HCT116 (cell line): ENCODE results near the gene MRTFB. TPM values are rescaled to one million over a fixed set of nuclear protein-coding genes. Genes with fewer than 3 reads are reported as not detected.

Experiments used
- ATAC-seq: fragments of 200-7000 bp; cut with Tn5 transposase; 2 replicates; pipeline ENCODE4 v1.9.1; 2020; ENCODE audit warnings: mild to moderate bottlenecking, moderate library complexity
- BruUV-seq: library from RNA; stranded (reverse); fragments of 400-500 nt; replicated peaks from 2 replicates; lab custom pipeline; 2021; lab: Mats Ljungman, UMichigan
- CTCF ChIA-PET: fragments of 300-600 bp; sonication (Branson Sonifier 250); formaldehyde crosslinking; loops from one replicate; lab custom pipeline; 2021; ENCODE audit warnings: antibody characterized with exemption; lab: Charles Lee
- POLR2A ChIA-PET: fragments of 300-600, 350-600 bp; sonication (Branson Sonifier 250); formaldehyde crosslinking; loops from one replicate; lab custom pipeline; 2021; ENCODE audit warnings: antibody characterized with exemption; lab: Charles Lee
- RAD21 ChIA-PET, 2 experiments: fragments of 300-600 bp; sonication (Branson Sonifier 250); formaldehyde crosslinking; loops; one replicate each; lab custom pipeline; 2023; ENCODE audit warnings: low total read pairs in 2 of 2; ENCODE audit not compliant: uncharacterized antibody in 2 of 2, unreplicated experiment in 2 of 2, low non-redundant PET in 1 of 2; lab: Charles Lee
- DNase-seq: peaks from one replicate; pipeline ENCODE4 v3.0.0-alpha.2; 2010; ENCODE audit warnings: low read depth, low spot score
- H2AFZ ChIP-seq: fragments of 200-600 bp; shearing (Covaris generic), sonication (generic); 2 replicates; pipeline ENCODE4 v1.6.1; 2017; ENCODE audit warnings: low read depth, mixed run types, mixed read lengths, antibody characterized with exemption, low read length; ENCODE audit not compliant: poor library complexity, severe bottlenecking
- H3K27ac ChIP-seq: 2 replicates; pipeline ENCODE4 v1.5.1; 2012; ENCODE audit warnings: low read depth, low read length
- H3K27me3 ChIP-seq: fragments of 200-600 bp; sonication (generic); 2 replicates; pipeline ENCODE4 v1.6.1; 2016; ENCODE audit warnings: mixed run types, low read length, mixed read lengths; ENCODE audit not compliant: insufficient read depth
- H3K36me3 ChIP-seq, 2 experiments: fragments of 200-500 bp in 1 of 2; fragments of 200-600 bp in 1 of 2; sonication (Bioruptor generic) in 1 of 2; sonication (generic) in 1 of 2; 2 replicates each; pipeline versions ENCODE4 v1.5.1 to v1.6.1; 2014 to 2016; ENCODE audit warnings: low read length in 2 of 2, inconsistent platforms in 1 of 2, mixed read lengths in 1 of 2, mixed run types in 1 of 2; ENCODE audit not compliant: insufficient read depth in 2 of 2, control insufficient read depth in 1 of 2
- H3K4me1 ChIP-seq, 2 experiments: fragments of 200-600 bp in 1 of 2; sonication (generic) in 1 of 2; 2 replicates each; pipeline versions ENCODE4 v1.5.1 to v1.6.1; 2012 to 2017; ENCODE audit warnings: low read length in 2 of 2, inconsistent platforms in 1 of 2, mild to moderate bottlenecking in 1 of 2, mixed read lengths in 1 of 2, mixed run types in 1 of 2, moderate library complexity in 1 of 2; ENCODE audit not compliant: insufficient read depth in 2 of 2, control insufficient read depth in 1 of 2
- H3K4me2 ChIP-seq: fragments of 200-600 bp; sonication (generic); 2 replicates; pipeline ENCODE4 v1.6.1; 2017; ENCODE audit warnings: mixed run types, low read length, mixed read lengths
- H3K4me3 ChIP-seq, 2 experiments: fragments of 200-600 bp in 1 of 2; sonication (generic) in 1 of 2; replicated peaks in 1 of 2; 2 replicates each; pipeline ENCODE4 v1.5.1; 2011 to 2016; ENCODE audit warnings: low read length in 2 of 2, control low read depth in 1 of 2, low read depth in 1 of 2, mild to moderate bottlenecking in 1 of 2, mixed read lengths in 1 of 2, mixed run types in 1 of 2
- H3K79me2 ChIP-seq: fragments of 200-600 bp; sonication (generic); 2 replicates; pipeline ENCODE4 v1.6.1; 2017; ENCODE audit warnings: mild to moderate bottlenecking, mixed run types, low read length, moderate library complexity, mixed read lengths; ENCODE audit not compliant: insufficient read depth
- H3K9ac ChIP-seq: fragments of 200-600 bp; sonication (generic); 2 replicates; pipeline ENCODE4 v1.6.1; 2016; ENCODE audit warnings: low read length, mixed read lengths
- H3K9me2 ChIP-seq: fragments of 200-600 bp; sonication (generic), shearing (Covaris generic); 2 replicates; pipeline ENCODE4 v1.6.1; 2017; ENCODE audit warnings: mixed run types, mild to moderate bottlenecking, moderate library complexity; ENCODE audit not compliant: insufficient read depth
- H3K9me3 ChIP-seq, 2 experiments: fragments of 200-500 bp in 1 of 2; fragments of 200-600 bp in 1 of 2; sonication (Bioruptor generic) in 1 of 2; sonication (generic) in 1 of 2; 2 replicates each; pipeline ENCODE4 v1.6.1; 2014 to 2017; ENCODE audit warnings: low read length in 2 of 2, mixed read lengths in 2 of 2, inconsistent platforms in 1 of 2, low read depth in 1 of 2, mild to moderate bottlenecking in 1 of 2, mixed run types in 1 of 2, moderate library complexity in 1 of 2; ENCODE audit not compliant: control insufficient read depth in 1 of 2, insufficient read depth in 1 of 2
- H4K20me1 ChIP-seq: fragments of 200-600 bp; sonication (generic), shearing (Covaris generic); 2 replicates; pipeline ENCODE4 v1.6.1; 2017; ENCODE audit warnings: mixed run types, mild to moderate bottlenecking, moderate library complexity; ENCODE audit not compliant: insufficient read depth
- CBX3 ChIP-seq: IDR thresholded peaks from 2 replicates; pipeline ENCODE4 v1.6.1; 2012; ENCODE audit warnings: low read depth
- CEBPB ChIP-seq: IDR thresholded peaks from 2 replicates; pipeline ENCODE4 v1.6.1; 2012; ENCODE audit warnings: low read depth
- ELF1 ChIP-seq: IDR thresholded peaks from 2 replicates; pipeline ENCODE4 v1.6.1; 2012; ENCODE audit warnings: low read depth, borderline replicate concordance
- EZH2 ChIP-seq: fragments of 200-600 bp; sonication (generic); IDR thresholded peaks from 2 replicates; pipeline ENCODE4 v1.6.1; 2017; ENCODE audit warnings: antibody characterized with exemption, mixed run types
- POLR2A ChIP-seq: IDR thresholded peaks from 2 replicates; pipeline ENCODE4 v1.7.0; 2011; ENCODE audit warnings: borderline replicate concordance; ENCODE audit not compliant: insufficient read depth, insufficient read length; ENCODE audit errors: extremely low read depth
- POLR2AphosphoS5 ChIP-seq: IDR thresholded peaks from 2 replicates; pipeline ENCODE4 v1.6.1; 2011; ENCODE audit warnings: mild to moderate bottlenecking, low read depth, low read length, moderate library complexity
- RAD21 ChIP-seq: IDR thresholded peaks from 2 replicates; pipeline ENCODE4 v1.6.1; 2012; ENCODE audit warnings: low read depth, mild to moderate bottlenecking
- SIN3A ChIP-seq: IDR thresholded peaks from 2 replicates; pipeline ENCODE4 v1.6.1; 2012; ENCODE audit warnings: low read depth
- SRF ChIP-seq: IDR thresholded peaks from 2 replicates; pipeline ENCODE4 v1.6.1; 2012; ENCODE audit warnings: low read depth
- ZBTB33 ChIP-seq: IDR thresholded peaks from 2 replicates; pipeline ENCODE4 v1.6.1; 2011; ENCODE audit warnings: mild to moderate bottlenecking, low read length, moderate library complexity; ENCODE audit not compliant: insufficient replicate concordance; ENCODE audit errors: extremely low read depth
- ZNF274 ChIP-seq: fragments of 200-500 bp; sonication (Bioruptor generic); IDR thresholded peaks from 2 replicates; pipeline ENCODE4 v1.6.1; 2014; ENCODE audit warnings: mild to moderate bottlenecking, low read depth, low read length, inconsistent platforms
- intact Hi-C: fragments of 100-400 bp; cut with micrococcal nuclease; formaldehyde crosslinking; loops from 2 replicates; pipeline ENCODE4 v1.10.0; 2022
- total RNA-seq: library from RNA; stranded (reverse); gene quantifications from one replicate; pipeline ENCODE4 v1.2.1, GENCODE V29; 2021; ENCODE audit not compliant: unreplicated experiment
- TF ChIP-seq, protein P1 (sequence below): IDR thresholded peaks from 2 replicates; pipeline ENCODE4 v1.6.1; 2012; ENCODE audit warnings: low read depth
- TF ChIP-seq, protein P2 (sequence below), 3 experiments: fragments of 200-600 bp in 1 of 3; sonication (generic) in 1 of 3; IDR thresholded peaks in 2 of 3; conservative IDR thresholded peaks in 1 of 3; 2 replicates each; pipeline ENCODE4 v1.5.1; 2012 to 2017; ENCODE audit warnings: low read depth in 2 of 3, low read length in 2 of 3, antibody characterized with exemption in 1 of 3, borderline replicate concordance in 1 of 3, control low read depth in 1 of 3, mild to moderate bottlenecking in 1 of 3, mixed read lengths in 1 of 3, mixed run types in 1 of 3, moderate library complexity in 1 of 3; ENCODE audit not compliant: insufficient read depth in 1 of 3
- TF ChIP-seq, protein P3 (sequence below): IDR thresholded peaks from 2 replicates; pipeline ENCODE4 v1.6.1; 2012

Gene MRTFB
- total RNA-seq, 1 experiment from 2014 or later = 39.0 TPM

DNA sequence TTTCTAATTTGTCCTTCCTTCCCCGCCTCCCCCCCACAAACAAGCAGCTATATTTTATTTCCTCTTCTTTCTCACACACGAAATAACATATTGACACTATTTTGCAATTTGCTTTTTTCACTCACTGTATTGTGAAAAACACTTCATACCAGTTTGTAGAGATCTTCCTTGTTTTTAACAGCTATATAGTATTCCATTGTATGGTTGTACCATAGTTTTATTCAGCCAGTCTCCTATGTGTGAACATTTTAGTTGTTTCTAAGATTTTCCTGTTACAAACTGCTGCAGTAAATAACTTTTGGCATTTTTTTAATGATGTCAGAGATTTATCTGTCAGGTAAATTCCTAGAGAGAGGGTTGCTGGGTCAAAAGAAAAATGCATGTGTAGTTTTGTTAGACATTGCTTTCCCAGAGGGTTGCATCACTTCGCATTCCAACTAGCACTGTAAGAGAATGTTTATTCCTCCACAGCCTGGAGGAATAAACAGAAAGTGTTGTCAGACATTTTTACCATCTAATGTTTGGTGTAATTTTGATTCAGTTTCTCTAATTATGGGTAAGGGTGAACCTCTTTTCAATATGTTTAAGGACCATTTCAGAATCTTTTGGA lies 101.2 kb downstream of the MRTFB start:
- no peak overlapping the region for H3K9ac ChIP-seq
- ChIA-PET POLR2A (no interaction called here), RAD21 (no interaction called here), CTCF (no interaction called here)
- no peaks in the 10 kb centered on the region for H3K9me2 ChIP-seq
- ATAC-seq (no peak), DNase-seq (no peak)
- intact Hi-C loops = no loop called here
- no peak overlapping the region for H3K4me2 ChIP-seq
- H4K20me1 ChIP-seq = no peaks in the 10 kb centered on the region; the same call in 1 of the 2 replicates
- peaks cover 13% of the 10 kb centered on the region; the same call in 1 of the 2 replicates for H3K79me2 ChIP-seq
- H3K27me3 ChIP-seq = no peaks in the 10 kb centered on the region
- no peak overlapping the region for H3K27ac ChIP-seq
- no peak overlapping the region for H2AFZ ChIP-seq
- no peaks in the 10 kb centered on the region for H3K4me1 ChIP-seq
- H3K4me3 ChIP-seq = no peak overlapping the region
- H3K9me3 ChIP-seq = no peaks in the 10 kb centered on the region
- no TSS peak for BruUV-seq
- no peaks in the 10 kb centered on the region for H3K36me3 ChIP-seq
- TF ChIP-seq ZNF274 (no peak), SRF (no peak), RAD21 (no peak), SIN3A (no peak), POLR2AphosphoS5 (no peak), POLR2A (no peak), EZH2 (no peak), ELF1 (no peak), ZBTB33 (no peak), CEBPB (no peak), CBX3 (no peak)
- TF ChIP-seq, protein P1, sequence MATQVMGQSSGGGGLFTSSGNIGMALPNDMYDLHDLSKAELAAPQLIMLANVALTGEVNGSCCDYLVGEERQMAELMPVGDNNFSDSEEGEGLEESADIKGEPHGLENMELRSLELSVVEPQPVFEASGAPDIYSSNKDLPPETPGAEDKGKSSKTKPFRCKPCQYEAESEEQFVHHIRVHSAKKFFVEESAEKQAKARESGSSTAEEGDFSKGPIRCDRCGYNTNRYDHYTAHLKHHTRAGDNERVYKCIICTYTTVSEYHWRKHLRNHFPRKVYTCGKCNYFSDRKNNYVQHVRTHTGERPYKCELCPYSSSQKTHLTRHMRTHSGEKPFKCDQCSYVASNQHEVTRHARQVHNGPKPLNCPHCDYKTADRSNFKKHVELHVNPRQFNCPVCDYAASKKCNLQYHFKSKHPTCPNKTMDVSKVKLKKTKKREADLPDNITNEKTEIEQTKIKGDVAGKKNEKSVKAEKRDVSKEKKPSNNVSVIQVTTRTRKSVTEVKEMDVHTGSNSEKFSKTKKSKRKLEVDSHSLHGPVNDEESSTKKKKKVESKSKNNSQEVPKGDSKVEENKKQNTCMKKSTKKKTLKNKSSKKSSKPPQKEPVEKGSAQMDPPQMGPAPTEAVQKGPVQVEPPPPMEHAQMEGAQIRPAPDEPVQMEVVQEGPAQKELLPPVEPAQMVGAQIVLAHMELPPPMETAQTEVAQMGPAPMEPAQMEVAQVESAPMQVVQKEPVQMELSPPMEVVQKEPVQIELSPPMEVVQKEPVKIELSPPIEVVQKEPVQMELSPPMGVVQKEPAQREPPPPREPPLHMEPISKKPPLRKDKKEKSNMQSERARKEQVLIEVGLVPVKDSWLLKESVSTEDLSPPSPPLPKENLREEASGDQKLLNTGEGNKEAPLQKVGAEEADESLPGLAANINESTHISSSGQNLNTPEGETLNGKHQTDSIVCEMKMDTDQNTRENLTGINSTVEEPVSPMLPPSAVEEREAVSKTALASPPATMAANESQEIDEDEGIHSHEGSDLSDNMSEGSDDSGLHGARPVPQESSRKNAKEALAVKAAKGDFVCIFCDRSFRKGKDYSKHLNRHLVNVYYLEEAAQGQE = no peak
- TF ChIP-seq, protein P2, sequence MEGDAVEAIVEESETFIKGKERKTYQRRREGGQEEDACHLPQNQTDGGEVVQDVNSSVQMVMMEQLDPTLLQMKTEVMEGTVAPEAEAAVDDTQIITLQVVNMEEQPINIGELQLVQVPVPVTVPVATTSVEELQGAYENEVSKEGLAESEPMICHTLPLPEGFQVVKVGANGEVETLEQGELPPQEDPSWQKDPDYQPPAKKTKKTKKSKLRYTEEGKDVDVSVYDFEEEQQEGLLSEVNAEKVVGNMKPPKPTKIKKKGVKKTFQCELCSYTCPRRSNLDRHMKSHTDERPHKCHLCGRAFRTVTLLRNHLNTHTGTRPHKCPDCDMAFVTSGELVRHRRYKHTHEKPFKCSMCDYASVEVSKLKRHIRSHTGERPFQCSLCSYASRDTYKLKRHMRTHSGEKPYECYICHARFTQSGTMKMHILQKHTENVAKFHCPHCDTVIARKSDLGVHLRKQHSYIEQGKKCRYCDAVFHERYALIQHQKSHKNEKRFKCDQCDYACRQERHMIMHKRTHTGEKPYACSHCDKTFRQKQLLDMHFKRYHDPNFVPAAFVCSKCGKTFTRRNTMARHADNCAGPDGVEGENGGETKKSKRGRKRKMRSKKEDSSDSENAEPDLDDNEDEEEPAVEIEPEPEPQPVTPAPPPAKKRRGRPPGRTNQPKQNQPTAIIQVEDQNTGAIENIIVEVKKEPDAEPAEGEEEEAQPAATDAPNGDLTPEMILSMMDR (IDR thresholded peaks at IDR 0.05 in 2 of 3, conservative IDR thresholded peaks at IDR 0.05 in 1 of 3; ENCODE audit: borderline replicate concordance in 1 of 3, insufficient read depth in 1 of 3, low read depth in 2 of 3, low read length in 2 of 3) = no peak
- TF ChIP-seq, protein P3, sequence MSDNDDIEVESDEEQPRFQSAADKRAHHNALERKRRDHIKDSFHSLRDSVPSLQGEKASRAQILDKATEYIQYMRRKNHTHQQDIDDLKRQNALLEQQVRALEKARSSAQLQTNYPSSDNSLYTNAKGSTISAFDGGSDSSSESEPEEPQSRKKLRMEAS = no peak
